ENCODE data around the gene DNER. TPM values are rescaled to one million over a fixed set of nuclear protein-coding genes. Genes with fewer than 3 reads are reported as not detected.

DNER gene
- total RNA-seq, 1 experiment from 2014 or later: 2.9 TPM

- BruUV-seq (replicated peaks): no TSS peak
- intact Hi-C loops (cut with micrococcal nuclease): no loop called here
- Histone ChIP-seq H2AFZ (ENCODE audit: low read depth, low read length, poor library complexity, severe bottlenecking) (no peak overlapping the region), H3K9ac (ENCODE audit: low read length) (no peak overlapping the region), H4K20me1 (ENCODE audit: insufficient read depth) (no peaks in the 10 kb centered on the region), H3K36me3 (ENCODE audit: control insufficient read depth in 1 of 2, insufficient read depth in 2 of 2, low read length in 2 of 2) (no peaks in the 10 kb centered on the region), H3K9me2 (ENCODE audit: insufficient read depth) (no peaks in the 10 kb centered on the region), H3K4me1 (ENCODE audit: control insufficient read depth in 1 of 2, insufficient read depth in 2 of 2, low read length in 2 of 2) (no peaks in the 10 kb centered on the region), H3K9me3 (ENCODE audit: control insufficient read depth in 1 of 2, insufficient read depth in 1 of 2, low read depth in 1 of 2, low read length in 2 of 2) (no peaks in the 10 kb centered on the region), H3K4me2 (ENCODE audit: low read length) (no peak overlapping the region), H3K4me3 (replicated peaks in 1 of 2; ENCODE audit: low read depth in 1 of 2, low read length in 2 of 2) (no peak overlapping the region), H3K27me3 (ENCODE audit: insufficient read depth, low read length) (peaks cover 3% of the 10 kb centered on the region), H3K79me2 (ENCODE audit: insufficient read depth, low read length) (no peaks in the 10 kb centered on the region), H3K27ac (ENCODE audit: low read depth, low read length) (no peak overlapping the region)
- CTCF ChIA-PET: no interaction called here
- ATAC-seq (no peak), DNase-seq (ENCODE audit: low read depth, low spot score) (no peak)
- POLR2A ChIA-PET: no interaction called here
- TF ChIP-seq EZH2phosphoT487 (IDR thresholded peaks at IDR 0.05; ENCODE audit: borderline replicate concordance) (no peak), YY1 (IDR thresholded peaks at IDR 0.05; ENCODE audit: extremely low read depth, insufficient replicate concordance, low read depth, low read length) (no peak), TCF7L2 (IDR thresholded peaks at IDR 0.05; ENCODE audit: borderline replicate concordance, extremely low read depth, insufficient read depth, insufficient read length) (no peak), MAX (IDR thresholded peaks at IDR 0.05) (no peak), CEBPB (IDR thresholded peaks at IDR 0.05; ENCODE audit: low read depth) (no peak), ATF3 (IDR thresholded peaks at IDR 0.05) (no peak), REST (IDR thresholded peaks at IDR 0.05; ENCODE audit: low read depth) (no peak), ZFX (IDR thresholded peaks at IDR 0.05) (no peak), SRF (IDR thresholded peaks at IDR 0.05; ENCODE audit: low read depth) (no peak), ELF1 (IDR thresholded peaks at IDR 0.05; ENCODE audit: borderline replicate concordance, low read depth) (no peak), POLR2AphosphoS5 (IDR thresholded peaks at IDR 0.05; ENCODE audit: low read depth, low read length) (no peak), ZBTB33 (IDR thresholded peaks at IDR 0.05; ENCODE audit: extremely low read depth, insufficient replicate concordance, low read length) (no peak), CTCF (IDR thresholded peaks at IDR 0.05 in 2 of 3, conservative IDR thresholded peaks at IDR 0.05 in 1 of 3; ENCODE audit: borderline replicate concordance in 1 of 3, insufficient read depth in 1 of 3, low read depth in 2 of 3, low read length in 2 of 3) (no peak)
- RAD21 ChIA-PET (ENCODE audit: low non-redundant PET in 1 of 2, low total read pairs in 2 of 2, uncharacterized antibody in 2 of 2, unreplicated experiment in 2 of 2): no interaction called here
Measured at GRCh38 chr2:229689307-229689839, 25.0 kb downstream of the DNER start.

All from HCT116 (cell line).